GM12864 (cell line): ENCODE measurements around the gene OR4K2.

Experiments
- DNase-seq: peaks from one replicate; pipeline ENCODE4 v3.0.0-alpha.2; 2011; ENCODE audit warnings: low read depth
- H3K4me3 ChIP-seq: 2 replicates; pipeline ENCODE4 v1.5.1; 2011; ENCODE audit warnings: mild to moderate bottlenecking, low read depth, low read length, control low read depth
- TF ChIP-seq, protein P1 (sequence below): IDR thresholded peaks from 2 replicates; pipeline ENCODE4 v1.5.1; 2011; ENCODE audit warnings: low read depth, mild to moderate bottlenecking, moderate library complexity, low read length, control low read depth, inconsistent platforms; ENCODE audit errors: missing control alignments

The OR4K2 gene

GRCh38 chr14:19917955-19918518, 43.1 kb downstream of the OR4K2 start:
- TF ChIP-seq, protein P1, sequence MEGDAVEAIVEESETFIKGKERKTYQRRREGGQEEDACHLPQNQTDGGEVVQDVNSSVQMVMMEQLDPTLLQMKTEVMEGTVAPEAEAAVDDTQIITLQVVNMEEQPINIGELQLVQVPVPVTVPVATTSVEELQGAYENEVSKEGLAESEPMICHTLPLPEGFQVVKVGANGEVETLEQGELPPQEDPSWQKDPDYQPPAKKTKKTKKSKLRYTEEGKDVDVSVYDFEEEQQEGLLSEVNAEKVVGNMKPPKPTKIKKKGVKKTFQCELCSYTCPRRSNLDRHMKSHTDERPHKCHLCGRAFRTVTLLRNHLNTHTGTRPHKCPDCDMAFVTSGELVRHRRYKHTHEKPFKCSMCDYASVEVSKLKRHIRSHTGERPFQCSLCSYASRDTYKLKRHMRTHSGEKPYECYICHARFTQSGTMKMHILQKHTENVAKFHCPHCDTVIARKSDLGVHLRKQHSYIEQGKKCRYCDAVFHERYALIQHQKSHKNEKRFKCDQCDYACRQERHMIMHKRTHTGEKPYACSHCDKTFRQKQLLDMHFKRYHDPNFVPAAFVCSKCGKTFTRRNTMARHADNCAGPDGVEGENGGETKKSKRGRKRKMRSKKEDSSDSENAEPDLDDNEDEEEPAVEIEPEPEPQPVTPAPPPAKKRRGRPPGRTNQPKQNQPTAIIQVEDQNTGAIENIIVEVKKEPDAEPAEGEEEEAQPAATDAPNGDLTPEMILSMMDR: no peak
- no peak for DNase-seq
- no peak overlapping the region for H3K4me3 ChIP-seq

DNA sequence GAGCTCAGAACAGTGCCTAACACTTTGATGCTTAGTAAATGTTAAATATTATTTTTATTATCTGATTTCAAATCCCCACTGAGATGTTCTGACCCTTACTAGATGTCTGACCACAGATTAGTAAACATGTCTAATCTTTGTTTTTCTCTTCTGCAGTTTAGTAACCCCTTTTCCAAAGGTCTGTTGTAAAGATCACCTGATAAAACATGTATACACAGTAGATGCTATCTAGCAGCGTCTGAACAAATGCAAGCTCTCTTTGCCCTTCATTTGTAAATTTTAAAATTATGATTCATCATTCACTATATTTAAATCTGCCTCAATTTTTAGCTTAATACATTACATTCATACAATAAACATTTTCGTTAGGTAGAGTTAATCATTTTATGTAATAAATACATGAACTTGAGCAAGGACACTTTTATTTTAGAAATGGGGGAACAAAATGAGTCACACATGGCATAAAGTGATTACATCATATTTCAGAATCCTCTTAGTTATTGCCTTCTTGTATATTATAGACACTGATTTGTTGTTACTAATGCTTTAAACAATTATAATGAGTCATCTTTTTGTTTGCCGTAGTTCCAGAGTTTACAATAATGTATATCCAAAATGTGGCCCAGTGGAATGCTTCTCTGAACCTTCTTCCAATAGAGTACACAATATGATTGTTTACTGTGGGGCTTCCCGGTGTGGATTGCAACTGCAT, 43.8 kb downstream of the OR4K2 start:
- no peak for DNase-seq
- no peak overlapping the region for H3K4me3 ChIP-seq
- TF ChIP-seq, protein P1: no peak

DNA sequence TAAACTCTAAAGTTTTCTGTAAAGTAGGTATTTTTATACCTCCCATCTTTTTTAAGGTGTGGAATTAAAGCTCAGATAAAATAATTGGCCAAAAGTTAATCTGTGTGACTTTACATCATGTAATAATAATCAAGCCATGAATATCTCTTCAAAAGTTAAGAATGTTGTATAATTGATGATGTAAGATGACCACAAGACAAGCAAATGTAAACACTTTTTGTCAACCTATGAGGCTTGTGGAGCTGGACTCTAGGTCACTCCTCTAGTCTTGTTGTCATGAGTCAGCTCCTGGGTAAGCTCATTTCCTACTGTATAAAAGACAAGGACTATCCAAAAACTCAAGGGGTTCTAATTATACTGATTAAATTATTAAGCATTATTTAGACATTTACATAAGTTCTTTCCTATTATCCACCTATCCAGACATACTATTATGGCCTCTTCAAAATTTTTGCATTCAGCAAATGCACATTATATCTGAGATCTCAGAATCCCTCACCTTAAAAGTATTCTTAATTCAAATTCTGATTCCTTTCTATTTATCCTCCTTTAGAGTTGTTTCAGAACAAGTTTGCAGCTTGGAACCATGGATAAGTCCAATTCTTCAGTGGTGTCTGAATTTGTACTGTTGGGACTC, 45.2 kb downstream of the OR4K2 start, which contains the start of gene OR4K5:
Gene OR4K5 (plus strand): TSS at position 587 of the 637 bp plus-strand sequence. CDS start 0 bp downstream, at position 587.
- H3K4me3 ChIP-seq: no peak within 1 kb of the TSS
- TF ChIP-seq, protein P1: no peak
- DNase-seq: no peak

GRCh38 chr14:19930617-19931016, 55.7 kb downstream of the OR4K2 start, which contains the start of gene OR4K1:
OR4K1 (plus strand) TSS chr14:19930917; CDS start chr14:19935667, 4,750 bp downstream.
- DNase-seq: no peak
- TF ChIP-seq, protein P1: no peak

More at GRCh38 chr14:19930617-19931016, 55.7 kb downstream of the OR4K2 start, which contains the start of gene OR4K1:
- no peak within 1 kb of the TSS for H3K4me3 ChIP-seq
